Measurements from ENCODE around the gene HSD17B10.

DNA sequence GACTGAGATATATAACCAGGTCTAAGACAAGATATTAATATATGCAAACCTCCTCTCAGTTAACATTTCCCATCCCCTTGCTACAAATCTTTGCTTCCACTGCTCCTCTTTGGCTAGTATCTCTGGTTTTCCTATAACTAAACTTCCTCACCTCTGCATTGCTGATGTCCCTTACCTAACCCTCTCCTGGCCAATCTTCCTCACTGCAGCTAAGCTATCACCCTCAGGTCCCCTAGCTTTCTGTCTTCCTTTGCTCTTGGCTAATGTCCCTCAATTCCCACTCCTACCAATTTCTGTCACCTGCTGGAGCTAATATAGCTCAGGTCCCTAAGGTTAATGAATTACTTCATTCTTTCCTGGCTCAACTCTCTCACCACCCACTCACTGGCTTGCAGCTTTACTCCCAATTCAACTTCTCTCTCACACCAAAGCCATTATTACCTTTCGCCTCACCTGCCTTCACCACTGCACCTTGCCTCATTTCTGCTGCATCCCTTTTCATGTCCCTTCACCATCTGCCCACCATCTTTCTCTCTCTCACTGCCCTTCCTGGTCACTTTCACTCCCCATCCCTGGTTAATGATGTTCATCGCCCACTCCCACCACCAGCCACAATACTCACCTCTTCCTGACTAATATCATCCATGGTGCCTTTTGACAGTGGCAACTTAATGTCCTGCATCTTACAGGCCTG, 38.4 kb downstream of the HSD17B10 start:
- TF ChIP-seq, protein P1, sequence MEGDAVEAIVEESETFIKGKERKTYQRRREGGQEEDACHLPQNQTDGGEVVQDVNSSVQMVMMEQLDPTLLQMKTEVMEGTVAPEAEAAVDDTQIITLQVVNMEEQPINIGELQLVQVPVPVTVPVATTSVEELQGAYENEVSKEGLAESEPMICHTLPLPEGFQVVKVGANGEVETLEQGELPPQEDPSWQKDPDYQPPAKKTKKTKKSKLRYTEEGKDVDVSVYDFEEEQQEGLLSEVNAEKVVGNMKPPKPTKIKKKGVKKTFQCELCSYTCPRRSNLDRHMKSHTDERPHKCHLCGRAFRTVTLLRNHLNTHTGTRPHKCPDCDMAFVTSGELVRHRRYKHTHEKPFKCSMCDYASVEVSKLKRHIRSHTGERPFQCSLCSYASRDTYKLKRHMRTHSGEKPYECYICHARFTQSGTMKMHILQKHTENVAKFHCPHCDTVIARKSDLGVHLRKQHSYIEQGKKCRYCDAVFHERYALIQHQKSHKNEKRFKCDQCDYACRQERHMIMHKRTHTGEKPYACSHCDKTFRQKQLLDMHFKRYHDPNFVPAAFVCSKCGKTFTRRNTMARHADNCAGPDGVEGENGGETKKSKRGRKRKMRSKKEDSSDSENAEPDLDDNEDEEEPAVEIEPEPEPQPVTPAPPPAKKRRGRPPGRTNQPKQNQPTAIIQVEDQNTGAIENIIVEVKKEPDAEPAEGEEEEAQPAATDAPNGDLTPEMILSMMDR (IDR thresholded peaks at IDR 0.05) = no peak
- no peak for TF ChIP-seq POLR2A (IDR thresholded peaks at IDR 0.05)

Data from uterus (tissue), 2 donors.